ENCODE measurements around the gene FDX2. TPM values are rescaled to one million over a fixed set of nuclear protein-coding genes. Genes with fewer than 3 reads are reported as not detected.

The FDX2 gene
- total and polyA plus RNA-seq, 2 of the 13 experiments (the other 11 are each of a cell fraction or from before 2014, with no cell fraction given) = 21.0 to 24.7 TPM

DNA sequence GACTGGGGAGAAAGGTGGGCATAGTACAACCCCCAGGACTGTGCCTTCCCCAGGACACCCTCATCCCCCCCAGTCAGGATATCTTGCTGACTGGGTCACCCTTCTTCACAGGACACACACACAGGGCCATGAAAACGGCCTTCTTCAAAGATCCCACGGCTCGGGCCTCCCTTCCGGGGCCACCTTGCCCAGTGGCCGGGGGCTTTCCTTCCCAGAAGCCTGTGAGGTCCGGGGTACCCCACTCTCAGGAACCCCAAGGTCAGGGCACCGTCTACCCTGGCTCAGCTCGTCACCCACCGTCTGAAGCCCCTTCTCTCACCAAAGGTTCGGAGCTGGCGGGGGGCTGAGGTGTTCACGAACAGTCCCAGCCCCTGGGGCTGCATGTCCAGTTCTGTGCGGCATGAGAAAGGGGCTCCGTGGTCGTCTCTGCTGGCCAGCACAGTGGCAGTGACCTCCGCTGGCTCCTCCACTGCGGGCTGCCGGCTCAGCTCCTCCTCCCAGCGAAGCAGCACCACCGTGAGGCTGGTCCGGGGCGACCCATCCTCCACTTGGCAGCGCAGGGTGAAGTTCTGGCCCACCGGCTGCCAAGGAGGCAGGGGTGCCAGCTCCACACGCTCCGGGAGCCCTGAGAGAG lies 19.7 kb upstream of the FDX2 start (continued):
- TF ChIP-seq AGO1 (IDR thresholded peaks at IDR 0.05; ENCODE audit: low read depth, low read length, poor library complexity, severe bottlenecking) (peak; percentile 37), RXRA (CRISPR knock-in tag; IDR thresholded peaks at IDR 0.05) (peak; percentile 55; the same call in 1 of the 2 replicates), HNRNPL (IDR thresholded peaks at IDR 0.05; ENCODE audit: low read depth, low read length) (peak; percentile 97), RXRB (CRISPR knock-in tag; IDR thresholded peaks at IDR 0.05; ENCODE audit: borderline replicate concordance) (0 out of 2 replicates have a peak, but pooled peaks have one; percentile 51), ZNF335 (CRISPR knock-in tag; IDR thresholded peaks at IDR 0.05) (0 out of 2 replicates have a peak, but pooled peaks have one; percentile 41), MED1 (CRISPR knock-in tag; IDR thresholded peaks at IDR 0.05) (peak; percentile 43; the same call in 1 of the 2 replicates), SALL1 (CRISPR knock-in tag; IDR thresholded peaks at IDR 0.05) (peak; percentile 6; the same call in 1 of the 2 replicates), ZNF431 (CRISPR knock-in tag; IDR thresholded peaks at IDR 0.05; ENCODE audit: borderline replicate concordance, low read depth) (0 out of 2 replicates have a peak, but pooled peaks have one; percentile 30), ZBTB38 (CRISPR knock-in tag; IDR thresholded peaks at IDR 0.05) (no peak), ZBTB7A (CRISPR knock-in tag; IDR thresholded peaks at IDR 0.05) (0 out of 2 replicates have a peak, but pooled peaks have one; percentile 28), ZNF598 (CRISPR knock-in tag; IDR thresholded peaks at IDR 0.05; ENCODE audit: borderline replicate concordance) (0 out of 2 replicates have a peak, but pooled peaks have one; percentile 53)
- TF ChIP-seq, protein P1, sequence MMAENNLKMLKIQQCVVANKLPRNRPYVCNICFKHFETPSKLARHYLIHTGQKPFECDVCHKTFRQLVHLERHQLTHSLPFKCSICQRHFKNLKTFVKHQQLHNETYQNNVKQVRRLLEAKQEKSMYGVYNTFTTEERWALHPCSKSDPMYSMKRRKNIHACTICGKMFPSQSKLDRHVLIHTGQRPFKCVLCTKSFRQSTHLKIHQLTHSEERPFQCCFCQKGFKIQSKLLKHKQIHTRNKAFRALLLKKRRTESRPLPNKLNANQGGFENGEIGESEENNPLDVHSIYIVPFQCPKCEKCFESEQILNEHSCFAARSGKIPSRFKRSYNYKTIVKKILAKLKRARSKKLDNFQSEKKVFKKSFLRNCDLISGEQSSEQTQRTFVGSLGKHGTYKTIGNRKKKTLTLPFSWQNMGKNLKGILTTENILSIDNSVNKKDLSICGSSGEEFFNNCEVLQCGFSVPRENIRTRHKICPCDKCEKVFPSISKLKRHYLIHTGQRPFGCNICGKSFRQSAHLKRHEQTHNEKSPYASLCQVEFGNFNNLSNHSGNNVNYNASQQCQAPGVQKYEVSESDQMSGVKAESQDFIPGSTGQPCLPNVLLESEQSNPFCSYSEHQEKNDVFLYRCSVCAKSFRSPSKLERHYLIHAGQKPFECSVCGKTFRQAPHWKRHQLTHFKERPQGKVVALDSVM (CRISPR knock-in tag; IDR thresholded peaks at IDR 0.05) = peak; percentile 47; the same call in 1 of the 2 replicates
- TF ChIP-seq, protein P2, sequence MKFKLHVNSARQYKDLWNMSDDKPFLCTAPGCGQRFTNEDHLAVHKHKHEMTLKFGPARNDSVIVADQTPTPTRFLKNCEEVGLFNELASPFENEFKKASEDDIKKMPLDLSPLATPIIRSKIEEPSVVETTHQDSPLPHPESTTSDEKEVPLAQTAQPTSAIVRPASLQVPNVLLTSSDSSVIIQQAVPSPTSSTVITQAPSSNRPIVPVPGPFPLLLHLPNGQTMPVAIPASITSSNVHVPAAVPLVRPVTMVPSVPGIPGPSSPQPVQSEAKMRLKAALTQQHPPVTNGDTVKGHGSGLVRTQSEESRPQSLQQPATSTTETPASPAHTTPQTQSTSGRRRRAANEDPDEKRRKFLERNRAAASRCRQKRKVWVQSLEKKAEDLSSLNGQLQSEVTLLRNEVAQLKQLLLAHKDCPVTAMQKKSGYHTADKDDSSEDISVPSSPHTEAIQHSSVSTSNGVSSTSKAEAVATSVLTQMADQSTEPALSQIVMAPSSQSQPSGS (CRISPR knock-in tag; IDR thresholded peaks at IDR 0.05) = no peak
- TF ChIP-seq, protein P3, sequence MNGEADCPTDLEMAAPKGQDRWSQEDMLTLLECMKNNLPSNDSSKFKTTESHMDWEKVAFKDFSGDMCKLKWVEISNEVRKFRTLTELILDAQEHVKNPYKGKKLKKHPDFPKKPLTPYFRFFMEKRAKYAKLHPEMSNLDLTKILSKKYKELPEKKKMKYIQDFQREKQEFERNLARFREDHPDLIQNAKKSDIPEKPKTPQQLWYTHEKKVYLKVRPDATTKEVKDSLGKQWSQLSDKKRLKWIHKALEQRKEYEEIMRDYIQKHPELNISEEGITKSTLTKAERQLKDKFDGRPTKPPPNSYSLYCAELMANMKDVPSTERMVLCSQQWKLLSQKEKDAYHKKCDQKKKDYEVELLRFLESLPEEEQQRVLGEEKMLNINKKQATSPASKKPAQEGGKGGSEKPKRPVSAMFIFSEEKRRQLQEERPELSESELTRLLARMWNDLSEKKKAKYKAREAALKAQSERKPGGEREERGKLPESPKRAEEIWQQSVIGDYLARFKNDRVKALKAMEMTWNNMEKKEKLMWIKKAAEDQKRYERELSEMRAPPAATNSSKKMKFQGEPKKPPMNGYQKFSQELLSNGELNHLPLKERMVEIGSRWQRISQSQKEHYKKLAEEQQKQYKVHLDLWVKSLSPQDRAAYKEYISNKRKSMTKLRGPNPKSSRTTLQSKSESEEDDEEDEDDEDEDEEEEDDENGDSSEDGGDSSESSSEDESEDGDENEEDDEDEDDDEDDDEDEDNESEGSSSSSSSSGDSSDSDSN (CRISPR knock-in tag; IDR thresholded peaks at IDR 0.05) = peak; percentile 41; the same call in 1 of the 2 replicates
- TF ChIP-seq, protein P4, sequence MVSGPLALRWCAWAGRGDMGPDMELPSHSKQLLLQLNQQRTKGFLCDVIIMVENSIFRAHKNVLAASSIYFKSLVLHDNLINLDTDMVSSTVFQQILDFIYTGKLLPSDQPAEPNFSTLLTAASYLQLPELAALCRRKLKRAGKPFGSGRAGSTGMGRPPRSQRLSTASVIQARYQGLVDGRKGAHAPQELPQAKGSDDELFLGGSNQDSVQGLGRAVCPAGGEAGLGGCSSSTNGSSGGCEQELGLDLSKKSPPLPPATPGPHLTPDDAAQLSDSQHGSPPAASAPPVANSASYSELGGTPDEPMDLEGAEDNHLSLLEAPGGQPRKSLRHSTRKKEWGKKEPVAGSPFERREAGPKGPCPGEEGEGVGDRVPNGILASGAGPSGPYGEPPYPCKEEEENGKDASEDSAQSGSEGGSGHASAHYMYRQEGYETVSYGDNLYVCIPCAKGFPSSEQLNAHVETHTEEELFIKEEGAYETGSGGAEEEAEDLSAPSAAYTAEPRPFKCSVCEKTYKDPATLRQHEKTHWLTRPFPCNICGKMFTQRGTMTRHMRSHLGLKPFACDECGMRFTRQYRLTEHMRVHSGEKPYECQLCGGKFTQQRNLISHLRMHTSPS (CRISPR knock-in tag; IDR thresholded peaks at IDR 0.05; ENCODE audit: low read depth) = peak; percentile 82
- TF ChIP-seq, protein P5, sequence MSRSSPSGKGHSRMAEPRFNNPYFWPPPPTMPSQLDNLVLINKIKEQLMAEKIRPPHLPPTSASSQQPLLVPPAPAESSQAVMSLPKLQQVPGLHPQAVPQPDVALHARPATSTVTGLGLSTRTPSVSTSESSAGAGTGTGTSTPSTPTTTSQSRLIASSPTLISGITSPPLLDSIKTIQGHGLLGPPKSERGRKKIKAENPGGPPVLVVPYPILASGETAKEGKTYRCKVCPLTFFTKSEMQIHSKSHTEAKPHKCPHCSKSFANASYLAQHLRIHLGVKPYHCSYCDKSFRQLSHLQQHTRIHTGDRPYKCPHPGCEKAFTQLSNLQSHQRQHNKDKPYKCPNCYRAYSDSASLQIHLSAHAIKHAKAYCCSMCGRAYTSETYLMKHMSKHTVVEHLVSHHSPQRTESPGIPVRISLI (CRISPR knock-in tag; IDR thresholded peaks at IDR 0.05; ENCODE audit: borderline replicate concordance) = peak; percentile 10; the same call in 1 of the 2 replicates
